Breast epithelium (tissue), 3 donors: ENCODE data around the gene ATXN1.

Source experiments
- CTCF ChIP-seq, 3 donors: fragments of 450-650 bp; IDR thresholded peaks; one replicate each; pipeline ENCODE4 v1.5.1; 2016 to 2017; ENCODE audit warnings: antibody characterized with exemption in 3 of 3, mild to moderate bottlenecking in 3 of 3, moderate library complexity in 3 of 3
- POLR2A ChIP-seq: fragments of 450-650 bp; IDR thresholded peaks from one replicate; pipeline ENCODE4 v1.6.1; 2016; ENCODE audit warnings: antibody characterized with exemption, mild to moderate bottlenecking, moderate library complexity

- TF ChIP-seq CTCF (IDR thresholded peaks at IDR 0.05) (no peak), POLR2A (no peak)
Measured at GRCh38 chr6:16619777-16620176, 141.5 kb downstream of the ATXN1 start.
